ENCODE data around the gene SUMO4.

Gene SUMO4

DNA sequence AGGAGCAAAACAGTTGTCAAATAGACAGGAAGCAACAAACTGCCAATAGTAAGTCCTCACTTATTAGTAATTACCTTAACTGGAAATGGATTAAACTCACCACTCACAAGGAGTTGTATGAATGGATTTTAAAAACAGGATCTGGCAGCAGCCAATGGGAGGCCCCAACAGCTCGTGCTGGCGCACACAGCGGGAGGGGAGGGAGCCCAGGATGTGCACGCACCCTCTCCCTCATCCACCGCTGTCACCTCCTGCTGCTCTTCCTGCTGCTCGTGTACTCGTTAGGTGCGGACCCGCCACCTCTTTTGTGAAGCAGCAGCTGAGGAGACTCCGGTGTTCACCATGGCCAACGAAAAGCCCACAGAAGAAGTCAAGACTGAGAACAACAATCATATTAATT, at the start of gene SUMO4:
Gene SUMO4, plus strand, starts transcription at position 213 of the 400 bp plus-strand sequence. Its CDS starts 130 bp downstream, at position 343.
- no peak for DNase-seq (ENCODE audit: low read depth in 2 of 2)

DNA sequence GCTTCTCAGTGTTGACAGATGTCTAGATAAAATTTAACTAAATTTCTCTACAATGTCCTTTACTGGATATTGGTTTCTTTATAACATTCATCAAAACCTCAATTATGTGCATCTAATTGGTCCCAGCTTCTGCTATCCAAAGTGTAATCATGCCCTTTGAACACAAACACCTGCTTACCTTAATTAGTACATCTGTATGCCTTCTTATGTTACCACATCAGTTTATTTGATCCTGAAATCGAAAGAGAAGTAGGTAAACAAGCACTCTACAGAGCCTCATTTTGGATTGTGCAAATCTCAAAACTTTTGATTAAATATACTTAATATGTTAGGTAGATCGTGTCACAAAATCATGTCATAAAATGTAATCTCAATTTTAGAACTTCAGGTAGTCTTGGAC, 46.1 kb upstream of the SUMO4 start:
- DNase-seq (ENCODE audit: low read depth in 2 of 2), result no peak

DNA sequence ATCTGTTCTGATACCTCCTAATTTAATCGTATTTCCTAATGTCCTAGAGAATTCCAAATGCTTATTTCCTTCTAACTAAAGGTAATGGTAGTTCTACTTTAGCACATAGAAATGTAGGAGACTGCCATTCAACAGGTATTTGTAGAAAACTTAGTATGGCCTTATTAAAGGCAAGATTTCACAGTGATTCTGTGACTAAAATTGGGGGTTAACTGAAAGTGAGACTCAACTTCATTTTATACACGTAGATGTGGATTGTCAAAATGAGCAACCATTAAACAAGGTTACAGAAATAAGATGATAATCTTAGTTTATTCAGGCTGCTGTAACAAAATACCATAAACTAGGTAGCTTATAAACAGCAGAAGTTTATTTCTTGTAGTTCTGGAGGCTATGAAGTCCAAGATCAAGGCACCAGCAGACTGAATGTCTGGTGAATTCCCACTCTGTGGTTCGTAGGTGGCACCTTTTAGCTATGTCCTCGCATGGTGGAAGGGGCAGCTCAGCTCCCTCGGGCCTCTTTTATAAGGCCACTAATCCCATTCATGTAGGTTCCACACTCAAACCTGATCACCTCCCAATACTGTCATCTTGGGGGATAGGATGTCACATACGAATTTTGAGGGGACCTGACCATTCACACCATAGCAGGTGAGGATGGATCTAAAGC, 43.8 kb upstream of the SUMO4 start:
- DNase-seq (ENCODE audit: low read depth in 2 of 2), result no peak

DNA sequence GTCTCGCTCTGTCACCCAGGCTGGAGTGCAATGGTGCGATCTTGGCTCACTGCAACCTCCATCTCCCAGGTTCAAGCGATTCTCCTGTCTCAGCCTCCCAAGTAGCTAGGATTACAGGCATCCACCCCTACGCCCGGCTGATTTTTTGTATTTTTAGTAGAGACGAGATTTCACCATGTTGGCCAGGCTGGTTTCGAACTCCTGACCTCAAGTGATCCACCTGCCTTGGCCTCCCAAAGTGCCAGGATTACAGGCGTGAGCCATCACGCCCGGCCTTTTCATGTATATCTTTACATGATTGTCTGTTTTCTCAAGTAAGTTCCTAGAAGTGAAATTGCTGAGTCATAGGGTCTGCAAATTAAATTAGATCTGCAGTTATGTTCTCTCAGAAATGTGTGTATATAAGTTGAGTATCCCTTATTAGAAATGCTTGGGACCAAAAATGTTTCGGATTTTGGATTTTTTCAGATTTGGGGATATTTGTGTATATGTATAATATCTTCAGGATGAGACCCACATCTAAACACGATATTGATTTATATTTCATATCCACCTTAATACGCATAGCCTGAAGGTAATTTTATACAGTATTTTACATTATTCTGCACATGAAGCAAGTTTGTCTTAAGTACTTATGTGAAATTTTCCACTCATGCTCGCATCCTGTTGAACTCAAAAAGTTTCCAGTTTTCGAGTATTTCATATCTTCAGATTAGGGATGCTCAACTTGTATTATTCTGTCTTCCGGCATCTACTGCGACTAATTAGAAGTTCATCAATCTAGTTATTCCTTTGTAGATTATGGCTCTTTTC, 42.1 kb upstream of the SUMO4 start:
- DNase-seq (ENCODE audit: low read depth in 2 of 2), result no peak

DNA sequence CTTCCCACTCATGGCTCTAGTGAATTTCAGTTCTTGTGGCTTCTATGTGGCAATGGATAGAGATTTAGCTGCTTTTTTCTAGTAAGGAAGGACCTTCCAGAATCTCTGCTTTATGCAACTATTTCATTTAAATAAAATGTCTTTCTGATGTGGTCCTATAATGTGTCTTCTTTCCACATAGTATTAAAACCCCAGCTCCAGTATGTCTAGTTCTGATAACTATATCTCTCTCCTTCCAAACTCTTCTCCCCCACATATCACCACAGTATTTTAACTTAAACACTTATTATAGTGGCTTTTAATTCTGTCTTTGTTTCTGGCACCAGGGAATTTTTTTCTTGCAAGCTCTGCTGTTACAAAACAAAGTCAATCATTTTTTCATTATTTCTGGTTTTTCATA, 40.6 kb upstream of the SUMO4 start:
- DNase-seq (ENCODE audit: low read depth in 2 of 2), result no peak

DNA sequence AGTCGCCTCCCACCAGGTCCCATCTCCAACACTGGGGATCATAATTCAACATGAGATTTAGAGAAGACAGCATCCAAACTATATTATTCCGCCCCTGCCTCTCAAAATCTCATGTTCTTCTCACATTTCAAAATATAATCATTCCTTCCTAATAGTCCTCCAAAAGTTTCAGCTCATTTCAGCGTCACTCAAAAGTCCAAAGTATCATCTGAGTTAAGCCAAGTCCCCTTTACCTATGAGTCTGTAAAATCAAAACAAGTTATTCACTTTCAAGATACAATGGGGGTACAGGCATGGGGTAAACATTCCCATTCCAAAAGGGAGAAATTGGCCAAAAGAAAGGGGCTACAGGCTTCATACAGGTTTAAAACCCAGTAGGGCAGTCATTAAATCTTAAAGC, 39.5 kb upstream of the SUMO4 start:
- no peak for DNase-seq (ENCODE audit: low read depth in 2 of 2)

DNA sequence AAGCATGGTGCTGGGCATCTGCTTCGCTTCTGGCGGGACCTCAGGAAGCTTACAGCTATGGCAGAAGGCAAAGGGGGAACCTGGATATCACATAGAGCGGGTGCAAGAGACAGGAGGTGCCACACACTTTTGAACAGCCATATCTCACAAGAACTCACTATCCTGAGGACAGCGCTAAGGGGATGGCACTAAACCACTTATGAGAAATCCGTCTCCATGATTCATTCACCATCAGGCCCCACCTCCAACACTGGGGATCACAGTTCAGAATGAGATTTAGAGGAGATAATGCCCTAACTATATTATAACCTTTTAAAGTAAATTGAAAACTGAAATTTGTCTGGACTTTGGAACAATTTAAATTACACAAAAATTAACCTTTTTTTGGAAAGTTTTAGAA, 37.8 kb upstream of the SUMO4 start:
- no peak for DNase-seq (ENCODE audit: low read depth in 2 of 2)

DNA sequence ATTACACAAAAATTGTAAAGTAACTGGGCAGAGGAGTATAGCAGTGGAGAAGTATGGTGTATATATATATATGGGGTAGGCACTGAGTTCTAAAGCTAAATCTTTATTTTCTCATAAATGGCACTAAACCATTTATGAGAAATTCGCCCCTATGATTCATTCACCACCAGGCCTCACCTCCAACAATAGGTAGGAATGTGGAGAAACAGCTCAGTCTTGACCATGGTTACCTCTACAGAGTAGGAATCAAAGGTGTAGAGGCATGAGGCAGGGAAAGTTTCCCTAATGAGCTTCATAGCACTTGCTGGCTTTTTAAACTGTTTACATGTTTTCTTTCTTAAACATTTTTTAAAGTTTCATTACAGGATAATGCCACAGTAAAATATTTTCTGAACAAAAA, 36.9 kb upstream of the SUMO4 start:
- no peak for DNase-seq (ENCODE audit: low read depth in 2 of 2)

DNA sequence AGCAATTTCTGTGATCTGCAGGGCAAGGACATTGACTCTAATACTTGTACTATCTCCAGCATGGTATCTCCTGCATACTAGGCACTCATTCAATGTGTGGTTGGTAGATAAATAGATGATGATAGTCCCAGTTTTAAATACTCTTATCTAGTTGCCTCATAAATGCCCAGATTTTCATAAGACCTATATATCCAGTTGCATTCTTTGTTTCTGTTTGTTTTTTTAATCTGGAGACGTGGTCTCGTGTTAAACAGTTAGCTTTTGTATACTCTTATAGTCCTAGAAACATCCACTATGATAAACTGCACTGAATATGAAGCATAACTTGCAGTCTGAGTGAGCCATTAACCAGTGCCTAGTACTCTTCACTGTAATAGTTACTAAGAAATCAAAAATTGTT, 35.5 kb upstream of the SUMO4 start:
- DNase-seq (ENCODE audit: low read depth in 2 of 2), result no peak

DNA sequence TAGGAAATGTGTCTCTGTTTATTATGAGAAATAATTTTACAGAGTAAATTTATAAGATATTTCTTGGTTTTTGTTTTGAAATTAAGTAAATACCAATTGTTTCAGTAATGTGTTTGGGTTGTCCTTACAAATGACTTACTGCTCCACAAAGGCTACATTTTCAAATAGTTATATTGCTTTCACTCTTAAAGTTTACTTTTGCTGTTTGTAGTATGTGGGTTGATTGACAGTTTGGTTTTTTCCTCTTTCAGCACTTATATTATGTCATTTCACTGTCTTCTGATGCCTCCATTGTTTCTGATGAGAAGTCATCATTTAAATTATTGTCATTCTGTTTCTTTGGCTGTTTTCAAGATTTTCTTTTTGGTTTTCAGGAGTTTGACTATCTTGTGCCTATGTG, 34.9 kb upstream of the SUMO4 start:
- no peak for DNase-seq (ENCODE audit: low read depth in 2 of 2)

DNA sequence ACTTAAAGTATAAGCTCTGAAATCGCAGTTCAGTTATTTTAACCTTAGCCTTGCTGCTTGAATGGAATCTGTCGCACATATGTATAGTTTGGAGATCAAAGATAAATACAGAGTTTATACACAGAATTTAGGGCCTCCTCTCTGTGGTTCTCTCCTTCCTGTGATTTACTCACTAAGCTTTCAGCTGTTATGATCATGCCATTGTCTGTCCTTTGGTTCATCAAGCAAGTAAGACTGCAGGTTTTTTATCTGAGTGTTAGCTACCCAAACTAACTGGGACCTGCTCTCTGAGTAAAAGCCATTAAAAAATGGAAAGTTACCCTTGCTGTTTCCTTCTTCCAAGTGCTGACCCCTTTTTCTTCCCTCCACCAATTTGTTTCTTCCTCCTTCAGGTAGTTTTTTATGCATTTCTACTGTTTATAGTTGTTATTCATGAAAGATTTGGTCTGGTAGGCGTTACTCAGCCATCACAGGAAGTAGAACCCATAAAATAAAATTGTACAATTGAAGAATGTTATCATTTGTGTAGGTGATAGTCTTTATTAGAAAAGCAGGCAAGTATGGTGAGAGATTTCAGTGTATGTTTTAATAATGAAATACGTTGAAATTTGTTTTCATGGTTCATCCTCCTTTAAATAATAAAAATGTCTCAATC, 33.7 kb upstream of the SUMO4 start:
- no peak for DNase-seq (ENCODE audit: low read depth in 2 of 2)

DNA sequence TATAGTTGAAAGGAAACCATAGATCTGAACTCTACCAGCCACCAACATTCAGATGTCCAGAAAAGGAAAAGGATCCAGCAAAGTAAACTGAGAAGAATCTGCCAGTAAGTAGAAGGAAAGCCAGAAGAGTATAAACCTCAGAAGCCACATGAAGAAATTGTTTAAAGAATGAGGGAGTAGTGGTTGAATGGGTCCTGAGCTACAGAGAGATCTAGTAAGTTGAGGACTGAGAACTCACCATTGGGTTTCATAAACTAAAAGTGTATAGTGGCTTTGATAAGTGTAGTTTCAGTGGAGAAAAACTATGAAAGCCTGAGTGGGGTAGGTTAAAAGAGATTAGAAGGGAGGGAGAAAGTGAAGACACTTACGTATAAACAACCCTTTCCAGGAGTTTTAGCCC, 32.0 kb upstream of the SUMO4 start:
- no peak for DNase-seq (ENCODE audit: low read depth in 2 of 2)

DNA sequence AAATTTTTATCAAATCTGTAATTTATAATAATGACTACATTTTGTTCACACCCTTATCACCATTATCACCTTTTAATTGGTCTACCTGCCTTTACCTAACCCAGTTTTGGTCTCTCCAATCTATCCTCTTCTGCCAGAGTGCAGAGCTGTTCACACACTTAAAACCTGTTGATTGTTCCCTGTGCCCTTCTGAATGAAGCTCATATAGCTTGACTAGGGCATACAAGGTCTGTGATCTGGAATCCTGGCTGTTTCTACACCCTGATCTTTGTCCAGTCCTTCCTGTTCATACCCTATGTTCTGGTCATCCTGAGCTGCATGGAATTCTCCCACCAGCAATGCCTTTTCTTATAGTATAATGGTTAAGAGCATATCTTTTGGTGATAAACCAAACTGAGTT, 28.9 kb upstream of the SUMO4 start:
- DNase-seq (ENCODE audit: low read depth in 2 of 2), result no peak

DNA sequence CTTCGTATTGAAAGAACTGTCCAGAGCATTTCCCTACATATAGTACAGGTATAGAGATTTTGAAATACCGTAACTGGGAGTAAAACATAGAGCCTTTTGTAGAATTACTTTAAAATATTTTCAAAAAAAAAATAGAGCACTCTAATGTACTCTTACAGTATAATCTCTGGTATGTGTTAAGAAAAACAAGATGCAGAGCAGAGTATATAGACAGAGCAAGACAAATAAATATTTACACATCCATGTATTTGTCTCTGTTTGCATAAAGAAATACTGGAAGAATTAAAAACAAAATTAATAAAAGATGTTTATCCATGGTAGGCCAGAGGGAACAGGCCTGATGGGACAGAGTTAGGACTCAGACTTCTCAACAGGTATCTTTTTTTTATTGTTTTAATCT, 28.0 kb upstream of the SUMO4 start:
- DNase-seq (ENCODE audit: low read depth in 2 of 2), result no peak

DNA sequence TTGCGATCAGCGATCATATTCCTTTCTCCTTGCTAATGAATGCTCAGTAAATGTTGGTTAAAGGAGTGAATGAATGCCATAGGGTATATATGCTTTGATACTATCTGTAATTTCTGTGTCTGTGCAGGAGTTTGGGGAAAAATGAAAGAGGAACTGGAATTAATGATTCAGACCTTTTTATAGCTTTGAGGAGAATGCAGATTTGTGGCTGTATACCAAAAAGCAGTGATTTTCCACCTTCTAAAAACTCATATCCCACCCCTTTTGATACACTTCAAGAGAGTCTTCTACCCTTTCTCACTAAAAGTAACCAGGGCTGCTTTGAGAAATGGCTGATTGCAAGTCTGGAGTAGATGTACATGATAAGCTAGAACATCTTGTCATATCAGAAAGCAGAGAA, 26.6 kb upstream of the SUMO4 start:
- no peak for DNase-seq (ENCODE audit: low read depth in 2 of 2)

DNA sequence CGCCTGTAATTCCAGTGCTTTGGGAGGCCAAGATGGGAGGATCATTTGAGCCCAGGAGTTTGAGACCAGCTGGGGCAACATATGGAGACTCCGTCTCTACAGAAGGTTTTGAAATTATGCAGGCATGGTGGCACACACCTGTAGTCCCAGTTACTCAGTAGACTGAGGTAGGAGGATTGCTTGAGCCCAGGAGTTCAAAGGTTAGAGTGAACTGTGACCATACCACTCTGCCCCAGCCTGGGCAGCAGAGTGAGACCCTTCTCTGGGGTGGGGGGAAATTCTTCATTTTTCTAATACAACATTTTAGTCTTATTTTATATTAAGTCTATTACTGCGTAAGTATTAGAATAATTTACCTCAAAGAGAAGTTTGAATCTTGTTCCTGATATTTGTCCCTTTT, 20.1 kb upstream of the SUMO4 start:
- no peak for DNase-seq (ENCODE audit: low read depth in 2 of 2)

DNA sequence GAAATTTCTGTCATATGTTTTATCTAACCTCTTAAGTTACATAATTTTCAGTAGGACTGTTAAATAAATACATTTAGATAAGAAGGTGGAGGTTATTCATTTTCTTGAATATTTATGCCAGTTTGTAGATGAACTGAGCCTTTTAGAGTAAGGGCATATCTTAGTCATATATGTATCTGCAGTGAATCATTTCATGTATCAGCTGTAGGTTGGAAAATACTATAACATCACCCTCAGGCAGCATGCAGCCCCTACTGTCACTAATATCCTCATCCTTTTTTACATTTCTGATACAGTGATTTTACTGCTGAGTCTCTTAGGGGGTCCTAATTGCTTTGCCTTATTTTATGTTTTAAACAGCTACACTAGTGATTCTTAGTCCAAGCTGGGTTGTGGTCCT, 19.5 kb upstream of the SUMO4 start:
- DNase-seq (ENCODE audit: low read depth in 2 of 2), result no peak

DNA sequence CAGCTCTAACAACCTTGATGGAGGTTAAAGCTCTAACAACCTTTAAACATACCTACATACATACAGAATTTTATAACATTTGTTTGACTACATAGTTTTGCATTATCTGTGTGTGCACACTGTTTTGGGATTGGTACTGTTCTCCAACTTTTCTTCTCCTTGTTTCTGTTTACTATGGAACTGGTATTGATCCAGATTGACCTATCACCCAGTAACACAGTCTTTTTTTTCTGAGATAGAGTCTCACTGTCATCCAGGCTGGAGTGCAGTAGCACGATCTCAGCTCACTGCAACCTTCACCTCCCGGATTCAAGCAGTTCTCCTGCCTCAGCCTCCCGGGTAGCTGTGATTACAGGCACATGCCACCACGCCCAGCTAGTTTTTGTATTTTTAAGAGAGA, 16.7 kb upstream of the SUMO4 start:
- no peak for DNase-seq (ENCODE audit: low read depth in 2 of 2)

DNA sequence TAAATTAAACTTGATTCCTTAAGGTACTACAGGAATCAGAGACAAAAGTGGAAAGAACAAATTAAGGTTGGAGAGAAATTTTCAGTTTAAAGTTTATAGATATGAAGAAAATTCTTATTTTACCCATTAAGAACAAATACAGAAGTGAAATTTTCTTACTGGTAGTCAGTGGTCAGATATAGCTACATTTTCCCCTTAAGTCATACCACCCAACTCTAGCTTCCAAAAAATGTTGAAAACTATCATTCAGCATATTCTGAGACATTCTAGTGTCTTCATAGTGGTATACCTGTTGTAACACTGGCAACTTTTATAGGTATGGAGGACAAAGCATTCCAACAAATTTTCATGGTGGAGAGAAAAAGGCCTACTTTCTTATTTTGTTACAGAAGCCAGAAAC, 15.6 kb upstream of the SUMO4 start:
- DNase-seq (ENCODE audit: low read depth in 2 of 2), result no peak

DNA sequence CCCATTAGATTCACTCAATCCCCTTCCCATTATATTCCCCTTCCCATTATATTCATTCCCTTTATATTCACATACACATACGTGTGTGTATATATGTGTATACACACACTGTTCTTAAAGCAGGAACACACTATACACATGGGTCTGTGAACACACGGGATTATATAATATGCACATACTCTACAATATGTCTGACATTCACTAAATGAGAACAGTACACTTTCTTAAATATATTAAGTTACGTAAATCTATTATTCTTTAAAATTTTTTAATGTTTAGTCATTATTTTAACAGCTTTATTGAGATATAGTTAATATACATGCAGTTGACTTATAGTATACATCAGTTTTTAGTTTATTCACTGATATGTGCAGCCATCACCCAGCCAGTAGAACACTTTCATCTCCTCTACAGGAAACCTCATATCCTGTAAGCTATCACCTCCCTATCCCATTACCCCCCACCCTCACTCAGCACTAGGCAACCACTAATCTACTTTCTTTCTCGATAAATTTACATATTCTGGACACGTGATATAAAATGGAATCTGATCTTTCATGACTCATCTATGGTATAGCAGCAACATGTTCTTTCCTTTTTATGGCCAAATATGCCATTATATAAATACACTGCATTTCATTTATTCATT, 13.9 kb upstream of the SUMO4 start:
- DNase-seq (ENCODE audit: low read depth in 2 of 2), result no peak

DNA sequence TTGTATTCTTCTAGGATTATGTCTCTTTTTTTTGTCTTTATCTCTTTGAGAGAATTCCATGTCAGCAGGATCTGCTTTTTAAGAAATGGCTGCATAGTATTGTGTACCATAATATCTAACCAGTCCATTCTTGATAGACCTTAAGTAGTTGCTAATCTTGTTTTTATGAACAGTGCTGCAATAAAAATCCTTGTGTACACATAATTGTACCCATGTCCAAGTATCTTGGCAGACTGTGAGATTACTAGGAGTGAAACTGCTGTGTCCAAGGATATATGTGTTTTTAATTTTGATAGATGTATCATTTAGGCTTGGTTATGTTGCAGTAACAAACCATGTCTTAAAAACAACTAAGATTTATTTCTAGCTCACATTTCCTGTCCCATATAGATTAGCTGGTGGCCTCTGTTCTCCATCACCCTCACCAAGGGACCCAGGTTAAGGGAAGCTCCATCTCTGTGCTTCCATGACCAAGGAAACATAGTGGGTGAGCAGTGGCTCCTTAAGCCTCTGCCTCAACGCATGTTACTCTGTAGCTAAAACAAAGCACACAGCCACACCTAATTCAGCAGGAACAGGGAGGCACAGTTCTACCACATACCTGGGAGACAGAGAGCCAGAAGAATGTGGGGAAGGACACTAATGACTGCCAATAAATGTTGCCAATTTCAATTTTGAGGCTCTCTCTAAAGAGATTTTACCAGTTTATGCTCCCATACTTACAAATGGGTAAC, 12.1 kb upstream of the SUMO4 start:
- DNase-seq (ENCODE audit: low read depth in 2 of 2), result no peak
